HepG2 (cell line): ENCODE data around the gene ACCS. TPM values are rescaled to one million over a fixed set of nuclear protein-coding genes. Genes with fewer than 3 reads are reported as not detected.
A peak's percentile ranks its signal among the peaks of the same experiment; 100 is the strongest.

Experiments
- ATAC-seq: fragments of 200-7000 bp; cut with Tn5 transposase; 3 replicates; pipeline ENCODE4 v1.9.1; 2020; ENCODE audit warnings: mild to moderate bottlenecking, moderate library complexity
- BruUV-seq: library from RNA; stranded (reverse); fragments of 400-500 nt; replicated peaks from 2 replicates; lab custom pipeline; 2021; lab: Mats Ljungman, UMichigan
- CTCF ChIA-PET: fragments of 300-600 bp; formaldehyde crosslinking; extraction: SDS; loops from one replicate; lab custom pipeline; 2021; ENCODE audit warnings: low total read pairs, inconsistent platforms, low intra/inter-chr PET ratio; lab: Yijun Ruan, JAX
- POLR2A ChIA-PET: fragments of 350-600 bp; sonication (Branson Sonifier 250); formaldehyde crosslinking; loops from one replicate; lab custom pipeline; 2020; ENCODE audit warnings: antibody characterized with exemption, inconsistent platforms; lab: Yijun Ruan, JAX
- DNase-seq: peaks from one replicate; pipeline ENCODE4 v3.0.0-alpha.2; 2015; ENCODE audit warnings: low spot score
- FAIRE-seq: peaks from 3 replicates; lab custom pipeline; 2011; peaks lifted over from hg19 to GRCh38; lab: Jason Lieb, UNC
- H2AFZ ChIP-seq: one replicate; pipeline ENCODE4 v1.6.1; 2011; ENCODE audit warnings: low read length, inconsistent platforms
- H3K27ac ChIP-seq: fragments of 300-600 bp; 3 replicates; pipeline ENCODE4 v1.8.0; 2011; ENCODE audit warnings: mixed run types, mild to moderate bottlenecking, mixed read lengths, low read length, inconsistent platforms; ENCODE audit not compliant: insufficient read depth; ENCODE audit errors: extremely low read length
- H3K27me3 ChIP-seq, 2 experiments: fragments of 200-600 bp in 1 of 2; 2 replicates in 1 of 2; 3 replicates in 1 of 2; pipeline versions ENCODE4 v1.6.0 to v1.8.0; 2011; ENCODE audit warnings: low read length in 2 of 2, mild to moderate bottlenecking in 2 of 2, moderate library complexity in 2 of 2, inconsistent platforms in 1 of 2; ENCODE audit not compliant: insufficient read depth in 2 of 2, control insufficient read depth in 1 of 2
- H3K36me3 ChIP-seq, 2 experiments: fragments of 200-600 bp in 1 of 2; replicated peaks in 1 of 2; 2 replicates in 1 of 2; 3 replicates in 1 of 2; pipeline versions ENCODE4 v1.5.1 to v1.8.0; 2011; ENCODE audit warnings: low read length in 2 of 2, inconsistent platforms in 1 of 2; ENCODE audit not compliant: insufficient read depth in 2 of 2, control insufficient read depth in 1 of 2
- H3K4me1 ChIP-seq: 2 replicates; pipeline ENCODE4 v1.5.1; 2012; ENCODE audit warnings: low read length, inconsistent platforms; ENCODE audit not compliant: insufficient read depth
- H3K4me2 ChIP-seq: 2 replicates; pipeline ENCODE4 v1.6.0; 2011; ENCODE audit warnings: low read depth, low read length, inconsistent platforms
- H3K4me3 ChIP-seq, 3 experiments: fragments of 200-600 bp in 1 of 3; sonication (generic), shearing (Covaris generic) in 1 of 3; replicated peaks in 1 of 3; 2 replicates each; pipeline ENCODE4 v1.5.1; 2011 to 2016; ENCODE audit warnings: low read length in 3 of 3, inconsistent platforms in 2 of 3, low read depth in 2 of 3, mild to moderate bottlenecking in 2 of 3, control low read depth in 1 of 3, mixed read lengths in 1 of 3; ENCODE audit not compliant: insufficient read depth in 1 of 3
- H3K79me2 ChIP-seq: one replicate; pipeline ENCODE4 v1.6.1; 2011; ENCODE audit warnings: low read length, inconsistent platforms; ENCODE audit not compliant: insufficient read depth
- H3K9ac ChIP-seq: 2 replicates; pipeline ENCODE4 v1.6.0; 2011; ENCODE audit warnings: mild to moderate bottlenecking, low read depth, low read length, inconsistent platforms; ENCODE audit not compliant: insufficient read depth
- H3K9me3 ChIP-seq: 2 replicates; pipeline ENCODE4 v1.5.1; 2012; ENCODE audit warnings: mild to moderate bottlenecking, low read length
- H4K20me1 ChIP-seq: 2 replicates; pipeline ENCODE4 v1.6.0; 2011; ENCODE audit warnings: inconsistent platforms, mild to moderate bottlenecking, low read length, moderate library complexity; ENCODE audit not compliant: insufficient read depth
- MAF1 ChIP-seq: sonication (generic); formaldehyde crosslinking; IDR thresholded peaks from 2 replicates; pipeline ENCODE4 v1.5.0; 2020; ENCODE audit warnings: missing genetic modification reagents, borderline replicate concordance
- ZNF274 ChIP-seq: sonication (generic); formaldehyde crosslinking; IDR thresholded peaks from 2 replicates; pipeline ENCODE4 v1.5.1; 2020; ENCODE audit warnings: mild to moderate bottlenecking, missing genetic modification reagents
- ZNF609 ChIP-seq: sonication (generic); formaldehyde crosslinking; IDR thresholded peaks from 2 replicates; pipeline ENCODE4 v1.4.0; 2020; ENCODE audit warnings: mild to moderate bottlenecking, missing genetic modification reagents, borderline replicate concordance
- WGBS: methylation state at CpG from one replicate; pipeline ENCODE4 v1.1.6; 2017; ENCODE audit warnings: low lambda C conversion rate; 5-methylcytosine and 5-hydroxymethylcytosine counted together
- in situ Hi-C: cut with HindIII; loops from 2 replicates; pipeline ENCODE4 v1.10.0; 2017; ENCODE audit warnings: low pct_unique_long_range_greater_than_20kb; ENCODE audit not compliant: extremely low pct_ligation_motif_present
- intact Hi-C: fragments of 100-400 bp; cut with micrococcal nuclease; formaldehyde crosslinking; loops from one replicate; pipeline ENCODE4 v1.10.0; 2022; ENCODE audit not compliant: unreplicated experiment
- polyA plus RNA-seq, 8 experiments: library from polyadenylated mRNA; depleted of rRNA in 3 of 8; stranded (reverse) in 7 of 8; unstranded in 1 of 8; fragments of >200 nt; fragmentation: Illumina TruSeq in 4 of 8; extraction: Trizol in 4 of 8; gene quantifications; 2 replicates each; pipeline versions ENCODE4 v1.2.1 to v1.2.3, GENCODE V29; 2011 to 2016; ENCODE audit warnings: low read depth in 4 of 8, missing spikeins in 1 of 8, mixed read lengths in 1 of 8; ENCODE audit not compliant: insufficient read depth in 1 of 8
- total RNA-seq, 5 experiments: library from RNA; depleted of rRNA; stranded (reverse); fragments of >200 nt; fragmentation: Illumina TruSeq; extraction: Trizol; gene quantifications; 2 replicates each; pipeline ENCODE4 v1.2.3, GENCODE V29; 2016; ENCODE audit warnings: low read depth in 1 of 5

Gene ACCS
- total and polyA plus RNA-seq, 2 of the 13 experiments (the other 11 are each of a cell fraction or from before 2014, with no cell fraction given), result 0.55 to 0.59 TPM

- no peak for FAIRE-seq
Observed at GRCh38 chr11:44037658-44037998, 28.4 kb upstream of the ACCS start.

More at GRCh38 chr11:44037658-44037998, 28.4 kb upstream of the ACCS start:
- no peaks in the 10 kb centered on the region for H3K79me2 ChIP-seq
- 0 out of 2 replicates have a peak, but pooled peaks cover 4% of the 10 kb centered on the region for H3K9me3 ChIP-seq
- no peak for TF ChIP-seq ZNF274
- TF ChIP-seq ZNF609 (CRISPR knock-in tag), result no peak
- no peak for TF ChIP-seq MAF1 (CRISPR knock-in tag)
- no peaks in the 10 kb centered on the region for H3K4me1 ChIP-seq
- peaks cover 0 to 4% of the 10 kb centered on the region in 2 experiments; a peak in 1 of 5 replicates for H3K27me3 ChIP-seq
- DNase-seq, result no peak
- ChIA-PET POLR2A (no interaction called here), CTCF (interaction anchor here (0.9 to 2.9 kb wide), 3 partner anchors 147 to 213 kb away, joined by 3 to 51 read pairs (median 6); no protein-coding TSS in a partner anchor)
- BruUV-seq, result no TSS peak
- ATAC-seq, result peak; percentile 60
- H3K27ac ChIP-seq, result no peak overlapping the region
- H3K4me3 ChIP-seq, result no peak overlapping the region
- H3K9ac ChIP-seq, result no peak overlapping the region
- 22% methylated on average over 2 of the region's 2 CpGs for WGBS
- intact Hi-C loops (loop anchor here (1.0 to 5.0 kb wide), 2 partner anchors 95 to 147 kb away; partner anchors contain the start of gene C11orf96), in situ Hi-C loops (no loop called here)
- no peak overlapping the region for H2AFZ ChIP-seq
- H4K20me1 ChIP-seq, result no peaks in the 10 kb centered on the region
- H3K4me2 ChIP-seq, result no peak overlapping the region
- H3K36me3 ChIP-seq, result no peaks in the 10 kb centered on the region
